Purkinje cell (primary cell): ENCODE results near the gene KRT24. TPM values are rescaled to one million over a fixed set of nuclear protein-coding genes. Genes with fewer than 3 reads are reported as not detected.

Source experiments
- polyA plus RNA-seq: library from polyadenylated mRNA; unstranded; fragments of >200 nt; fragmentation: Nextera tagmentation; gene quantifications from 2 replicates; pipeline ENCODE4 v1.2.1, GENCODE V29; 2014

The KRT24 gene
- 0.85 TPM in 1 of 2 replicates, not detected in the other for polyA plus RNA-seq

DNA sequence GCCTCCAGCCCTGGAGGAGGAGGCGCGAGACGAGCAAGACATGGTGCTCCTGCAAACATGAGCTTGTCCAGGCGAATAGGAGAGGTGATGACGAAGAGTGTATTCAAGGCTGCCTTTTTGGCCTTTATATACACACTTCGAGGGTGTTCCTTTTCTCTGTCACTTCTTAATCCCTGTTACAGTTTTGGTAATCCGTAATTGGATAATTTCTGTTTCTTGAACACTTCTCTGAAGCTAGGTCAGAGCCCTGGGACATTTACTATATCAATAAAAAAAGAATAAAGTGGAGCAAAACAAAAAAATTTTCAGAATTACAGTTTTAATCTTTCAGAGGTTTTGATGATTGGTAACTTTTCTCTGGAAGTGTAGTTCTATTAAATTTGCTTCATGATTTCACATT is at the start of gene KRT24:
KRT24 (minus strand) TSS at position 101 of the 400 bp plus-strand sequence; CDS start at position 42, 59 bp downstream.

DNA sequence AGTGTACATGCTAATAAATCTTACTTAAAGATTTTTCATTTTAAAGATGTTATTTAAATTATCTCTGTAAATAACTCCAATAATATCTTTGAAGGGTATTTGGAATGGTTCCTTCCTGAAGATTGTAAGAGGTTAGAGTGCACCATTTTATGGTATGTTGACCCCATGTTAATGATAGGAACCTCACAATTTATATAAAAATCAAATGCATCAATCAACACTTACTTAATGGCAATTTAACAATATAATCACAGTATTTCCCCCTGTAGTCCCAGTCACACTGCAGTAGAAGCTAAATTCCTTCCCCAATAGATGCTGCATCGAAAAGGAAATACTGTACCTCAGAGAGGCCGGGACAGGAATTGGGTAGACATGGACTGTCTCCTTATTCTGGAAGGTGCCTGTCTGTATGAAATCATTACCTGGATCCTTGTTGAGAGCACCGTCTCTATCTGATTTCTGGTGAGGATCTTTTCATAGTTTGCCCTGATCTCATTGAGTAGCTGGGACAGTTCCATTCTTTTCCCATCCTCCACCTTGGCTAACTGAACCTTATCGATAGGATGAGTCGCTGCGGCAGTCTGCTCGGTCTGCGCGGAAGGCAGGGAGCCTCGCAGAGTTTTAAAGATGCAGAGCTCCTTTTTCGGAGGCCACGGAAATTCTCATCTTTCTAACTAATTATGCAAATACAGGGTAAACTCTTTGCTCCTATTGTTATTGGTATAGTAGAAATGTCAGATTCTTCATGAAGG is 38.8 kb downstream of the KRT24 start, which contains the start of gene KRT222:
KRT222 (minus strand) TSS at position 596 of the 752 bp plus-strand sequence; CDS start at position 518, 78 bp downstream.

Other genes with a start within 250 kb of the KRT24 start
- gene TNS4, start 202.1 kb downstream of the KRT24 start, polyA plus RNA-seq: not detected in 2 replicates
- gene CCR7, start 138.3 kb downstream of the KRT24 start, polyA plus RNA-seq: not detected in 2 replicates
- gene SMARCE1, start 55.9 kb downstream of the KRT24 start, polyA plus RNA-seq: 65.2 and 73.0 TPM in 2 replicates
- 172 and 190 TPM in 2 replicates for gene KRT222, start 38.6 kb downstream of the KRT24 start, polyA plus RNA-seq
- gene KRT25, start 51.6 kb upstream of the KRT24 start, polyA plus RNA-seq: 0.52 and 3.2 TPM in 2 replicates
- gene KRT26, start 68.4 kb upstream of the KRT24 start, polyA plus RNA-seq: not detected in 2 replicates
- gene KRT27, start 78.8 kb upstream of the KRT24 start, polyA plus RNA-seq: not detected in 2 replicates
- gene KRT28, start 96.2 kb upstream of the KRT24 start, polyA plus RNA-seq: not detected in 2 replicates
- 45.5 and 59.0 TPM in 2 replicates for gene KRT10, start 118.9 kb upstream of the KRT24 start, polyA plus RNA-seq
- not detected in 2 replicates for gene KRT12, start 163.5 kb upstream of the KRT24 start, polyA plus RNA-seq
- not detected in 2 replicates for gene KRT20, start 181.5 kb upstream of the KRT24 start, polyA plus RNA-seq
- 0.60 TPM in 1 of 2 replicates, not detected in the other for gene KRT23, start 233.9 kb upstream of the KRT24 start, polyA plus RNA-seq